Astrocyte (in vitro differentiated cells and primary cell): ENCODE data around the gene ATP12A.

Experiments used
- CTCF ChIP-seq: IDR thresholded peaks from 2 replicates; pipeline ENCODE4 v1.5.1; 2011; ENCODE audit warnings: low read depth, mild to moderate bottlenecking, inconsistent platforms, low read length, moderate library complexity; ENCODE audit not compliant: insufficient read depth
- EZH2 ChIP-seq: IDR thresholded peaks from 2 replicates; pipeline ENCODE4 v1.6.1; 2012; ENCODE audit warnings: mild to moderate bottlenecking, low read length, inconsistent platforms; ENCODE audit not compliant: insufficient read depth

GRCh38 chr13:24670961-24671381 lies 9.2 kb upstream of the ATP12A start:
- TF ChIP-seq CTCF, result no peak
- no peak for TF ChIP-seq EZH2
